ENCODE measurements around the gene SKI.

DNA sequence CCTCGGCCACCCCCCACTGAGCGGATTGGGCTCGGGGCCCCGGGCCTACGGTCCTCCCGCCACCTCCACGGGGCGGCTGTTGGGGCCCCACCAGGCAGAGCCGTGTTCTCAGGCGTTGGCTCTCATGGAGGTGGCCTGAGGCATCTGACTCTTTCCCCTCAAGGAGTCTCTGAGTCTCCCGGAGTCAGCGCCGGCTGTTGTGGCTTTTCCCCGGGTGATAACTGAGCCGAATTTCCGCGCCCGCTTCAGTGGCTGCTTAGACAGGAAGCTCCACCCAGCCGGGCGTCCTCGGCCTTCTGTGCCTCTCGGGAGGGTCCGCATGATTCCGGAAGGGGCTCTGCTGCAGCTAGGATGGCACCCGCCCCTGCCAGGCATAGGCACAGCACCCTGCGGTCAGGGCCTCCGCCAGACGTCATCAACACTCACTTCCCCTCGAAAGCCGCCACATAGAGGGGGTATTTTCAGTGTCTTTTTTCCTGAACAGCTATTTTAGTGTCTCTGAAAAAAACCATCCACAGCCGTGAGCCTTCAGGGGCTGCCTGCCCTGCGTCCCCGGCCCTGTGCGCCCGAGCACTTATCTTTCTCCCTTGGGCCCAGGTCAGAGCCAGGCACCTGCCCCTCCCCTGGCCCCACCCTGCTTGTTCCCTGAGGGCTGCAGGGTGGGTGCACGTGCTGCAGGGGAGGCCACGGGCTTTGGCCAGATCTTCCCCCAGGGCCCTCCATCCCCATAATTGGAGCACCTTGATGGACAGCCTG is 72.9 kb downstream of the SKI start:
- TF ChIP-seq JUN (IDR thresholded peaks at IDR 0.05; ENCODE audit: low read depth, low read length), result no peak
- no peak for TF ChIP-seq EP300 (IDR thresholded peaks at IDR 0.05; ENCODE audit: borderline replicate concordance in 1 of 2, low read depth in 2 of 2, low read length in 2 of 2)
- TF ChIP-seq, protein P1, sequence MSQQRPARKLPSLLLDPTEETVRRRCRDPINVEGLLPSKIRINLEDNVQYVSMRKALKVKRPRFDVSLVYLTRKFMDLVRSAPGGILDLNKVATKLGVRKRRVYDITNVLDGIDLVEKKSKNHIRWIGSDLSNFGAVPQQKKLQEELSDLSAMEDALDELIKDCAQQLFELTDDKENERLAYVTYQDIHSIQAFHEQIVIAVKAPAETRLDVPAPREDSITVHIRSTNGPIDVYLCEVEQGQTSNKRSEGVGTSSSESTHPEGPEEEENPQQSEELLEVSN (IDR thresholded peaks at IDR 0.05), result no peak
- TF ChIP-seq, protein P2, sequence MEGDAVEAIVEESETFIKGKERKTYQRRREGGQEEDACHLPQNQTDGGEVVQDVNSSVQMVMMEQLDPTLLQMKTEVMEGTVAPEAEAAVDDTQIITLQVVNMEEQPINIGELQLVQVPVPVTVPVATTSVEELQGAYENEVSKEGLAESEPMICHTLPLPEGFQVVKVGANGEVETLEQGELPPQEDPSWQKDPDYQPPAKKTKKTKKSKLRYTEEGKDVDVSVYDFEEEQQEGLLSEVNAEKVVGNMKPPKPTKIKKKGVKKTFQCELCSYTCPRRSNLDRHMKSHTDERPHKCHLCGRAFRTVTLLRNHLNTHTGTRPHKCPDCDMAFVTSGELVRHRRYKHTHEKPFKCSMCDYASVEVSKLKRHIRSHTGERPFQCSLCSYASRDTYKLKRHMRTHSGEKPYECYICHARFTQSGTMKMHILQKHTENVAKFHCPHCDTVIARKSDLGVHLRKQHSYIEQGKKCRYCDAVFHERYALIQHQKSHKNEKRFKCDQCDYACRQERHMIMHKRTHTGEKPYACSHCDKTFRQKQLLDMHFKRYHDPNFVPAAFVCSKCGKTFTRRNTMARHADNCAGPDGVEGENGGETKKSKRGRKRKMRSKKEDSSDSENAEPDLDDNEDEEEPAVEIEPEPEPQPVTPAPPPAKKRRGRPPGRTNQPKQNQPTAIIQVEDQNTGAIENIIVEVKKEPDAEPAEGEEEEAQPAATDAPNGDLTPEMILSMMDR (IDR thresholded peaks at IDR 0.05; ENCODE audit: control extremely low read depth in 1 of 3, insufficient read depth in 1 of 3, low read depth in 1 of 3, low read length in 3 of 3), result no peak
- no peak for TF ChIP-seq TAF1 (IDR thresholded peaks at IDR 0.05; ENCODE audit: low read depth, low read length)
- no peak for TF ChIP-seq SP2 (IDR thresholded peaks at IDR 0.05; ENCODE audit: low read length)
- no peak for TF ChIP-seq YY1 (IDR thresholded peaks at IDR 0.05; ENCODE audit: low read depth, low read length)

Measured in H1 (cell line).